Caki2 (cell line): ENCODE results near the gene TPM3. TPM values are rescaled to one million over a fixed set of nuclear protein-coding genes. Genes with fewer than 3 reads are reported as not detected.
"Not testable (repeated sequence)": the region's sequence is repeated elsewhere in the genome, so short reads cannot be mapped to it uniquely, and the experiment has no call there.

Experiments used
- DNase-seq: peaks from one replicate; pipeline ENCODE4 v3.0.0-alpha.2; 2015; ENCODE audit warnings: low read depth
- in situ Hi-C: cut with HindIII; loops from 2 replicates; pipeline ENCODE4 v1.10.0; 2016; ENCODE audit warnings: low sequenced_read_pairs, low pct_unique_long_range_greater_than_20kb, mixed read lengths
- total RNA-seq: library from RNA; depleted of rRNA; stranded (reverse); fragments of >200 nt; shearing (Covaris generic); gene quantifications from 2 replicates; pipeline ENCODE4 v1.2.3, GENCODE V29; 2014; ENCODE audit warnings: low replicate concordance

The TPM3 gene
- total RNA-seq, 1 experiment from 2014 or later: 631 TPM

- in situ Hi-C loops: no loop called here
- DNase-seq: no peak
Observed at GRCh38 chr1:154178013-154178412, 13.9 kb downstream of the TPM3 start.

GRCh38 chr1:154176337-154176736 lies 15.6 kb downstream of the TPM3 start:
- peak; percentile 55 for DNase-seq

GRCh38 chr1:154174654-154175053 lies 17.2 kb downstream of the TPM3 start:
- DNase-seq: no peak
- in situ Hi-C loops: no loop called here

More at GRCh38 chr1:154176337-154176736, 15.6 kb downstream of the TPM3 start:
- in situ Hi-C loops: no loop called here

DNA sequence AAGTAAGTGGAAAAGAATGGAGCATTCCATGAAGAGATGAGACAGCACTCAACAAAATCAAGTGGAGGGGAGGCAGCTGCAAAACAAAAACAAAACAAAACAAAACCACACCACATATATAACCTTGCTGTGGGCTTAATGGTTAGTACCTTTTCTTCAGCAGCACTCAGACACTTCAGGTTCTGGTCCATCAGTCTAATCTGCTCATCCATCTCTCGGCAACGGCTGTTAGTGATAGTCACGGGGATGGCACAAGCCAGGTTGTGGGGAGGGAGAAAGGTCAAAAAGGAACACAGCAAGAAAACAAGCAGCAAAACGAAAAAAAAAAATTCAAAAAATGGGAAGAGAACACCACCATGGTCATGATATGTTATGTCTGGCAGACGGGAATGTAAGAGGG lies 20.0 kb downstream of the TPM3 start:
- DNase-seq: no peak
- in situ Hi-C loops: no loop called here

- no peak for DNase-seq
Observed at GRCh38 chr1:154171223-154171583, 20.7 kb downstream of the TPM3 start.

GRCh38 chr1:154170547-154171222 lies 21.2 kb downstream of the TPM3 start:
- in situ Hi-C loops: no loop called here
- DNase-seq: no peak

More at GRCh38 chr1:154171223-154171583, 20.7 kb downstream of the TPM3 start:
- in situ Hi-C loops: no loop called here

- in situ Hi-C loops: no loop called here
Observed at GRCh38 chr1:154167461-154167860, 24.4 kb downstream of the TPM3 start.

DNA sequence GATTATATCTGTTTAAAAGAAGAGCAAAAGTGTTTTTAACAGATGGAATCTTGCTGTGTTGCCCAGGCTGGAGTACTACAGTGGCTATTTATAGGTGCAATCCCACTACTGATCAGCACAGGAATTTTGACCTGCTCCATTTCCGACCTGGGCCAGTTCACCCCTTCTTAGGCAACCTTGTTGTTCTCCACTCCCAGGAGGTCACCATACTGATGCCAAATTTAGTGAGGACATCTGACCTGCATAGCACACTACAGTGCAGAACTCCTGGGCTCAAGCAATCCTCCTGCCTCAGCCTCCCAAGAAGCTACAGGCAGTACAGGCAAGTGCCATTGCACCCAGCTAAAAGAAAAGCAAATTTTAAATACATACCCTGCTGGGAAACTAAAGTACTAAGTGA lies 25.7 kb downstream of the TPM3 start:
- no peak for DNase-seq
- in situ Hi-C loops: no loop called here

More at GRCh38 chr1:154167461-154167860, 24.4 kb downstream of the TPM3 start:
- DNase-seq: no peak

- DNase-seq: no peak
- in situ Hi-C loops: no loop called here
Observed at GRCh38 chr1:154159554-154159953, 32.3 kb downstream of the TPM3 start.

DNA sequence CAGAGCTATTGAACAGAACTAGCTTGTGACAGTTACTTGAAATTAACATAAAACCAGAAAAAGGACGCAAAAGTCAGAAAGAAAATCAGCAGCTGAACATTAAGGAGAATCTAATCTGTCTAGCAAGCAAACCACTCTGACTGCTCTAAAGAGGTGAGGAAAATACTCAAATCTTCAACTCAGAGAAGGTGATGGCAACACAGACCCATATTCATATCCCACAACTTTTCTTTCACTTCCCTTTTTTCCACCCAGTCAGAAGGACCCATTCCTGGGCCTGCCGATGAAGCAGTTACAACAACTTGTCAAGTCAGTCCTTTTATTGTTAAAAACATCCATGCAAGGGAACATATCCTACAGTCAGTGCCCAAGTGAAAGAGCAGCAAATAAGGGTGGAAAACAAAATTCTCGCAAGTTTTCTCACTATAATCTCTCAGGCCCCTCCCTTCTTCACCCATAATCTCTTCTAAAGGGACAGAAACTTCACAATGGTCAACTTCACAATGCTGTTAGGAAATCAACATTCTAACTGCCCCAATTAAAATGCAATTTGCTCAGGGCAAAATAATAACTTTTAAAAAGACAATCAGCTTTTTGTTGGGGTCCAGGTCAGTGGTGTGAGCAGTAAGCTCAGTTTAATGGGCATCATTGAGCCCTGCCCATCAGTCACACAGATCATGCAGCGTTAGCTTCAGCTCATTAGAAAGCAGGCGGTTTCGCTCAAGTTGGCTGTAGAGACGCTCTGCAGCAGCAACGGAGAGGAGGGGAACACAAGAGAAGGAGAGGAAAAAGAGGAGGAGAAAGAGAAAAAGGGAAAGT lies 33.4 kb downstream of the TPM3 start:
- DNase-seq: no peak
- in situ Hi-C loops: no loop called here

DNA sequence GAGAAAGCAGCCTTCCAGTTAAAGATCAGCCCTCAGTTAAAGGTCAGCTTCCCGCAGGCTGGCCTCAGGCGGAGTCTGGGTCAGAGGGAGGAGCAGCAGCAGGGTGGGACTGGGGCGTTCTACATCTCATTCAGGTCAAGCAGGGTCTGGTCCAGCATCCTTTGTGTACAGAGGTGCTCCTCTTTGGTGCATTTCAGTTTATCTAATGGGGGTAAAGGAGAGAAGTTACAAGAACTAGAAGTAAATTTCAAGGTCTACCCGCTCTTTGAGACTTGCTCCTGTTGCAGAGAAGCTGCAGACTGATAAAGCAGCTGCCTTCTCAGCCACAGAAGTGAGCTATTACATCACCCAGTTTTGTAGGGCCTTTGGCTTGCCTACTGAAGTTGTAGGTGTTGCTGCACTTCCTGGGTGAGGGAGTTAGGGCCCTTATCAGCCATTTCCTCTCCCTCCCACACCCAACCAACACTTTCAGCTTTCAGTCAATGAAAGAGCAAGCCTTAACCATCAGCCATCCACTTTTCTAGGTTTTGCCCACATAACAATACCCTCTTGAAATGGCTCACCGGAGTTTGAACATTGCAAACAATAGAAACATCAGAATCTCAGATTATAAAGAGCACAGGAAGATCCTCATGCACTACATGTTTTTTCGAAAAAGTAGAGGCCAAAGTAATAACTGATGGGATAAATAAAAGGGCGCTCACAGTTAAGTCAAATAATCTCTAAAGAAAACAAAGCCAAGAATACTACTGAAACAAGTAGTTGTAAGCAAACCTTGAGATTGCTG lies 34.2 kb downstream of the TPM3 start:
- in situ Hi-C loops: no loop called here
- no peak for DNase-seq

- in situ Hi-C loops: no loop called here
- no peak for DNase-seq
Observed at GRCh38 chr1:154155251-154155650, 36.6 kb downstream of the TPM3 start.

- no peak for DNase-seq
- in situ Hi-C loops: no loop called here
Observed at GRCh38 chr1:154154534-154155191, 37.2 kb downstream of the TPM3 start, which contains the start of gene NUP210L. NUP210L (minus strand) TSS chr1:154155073.

DNA sequence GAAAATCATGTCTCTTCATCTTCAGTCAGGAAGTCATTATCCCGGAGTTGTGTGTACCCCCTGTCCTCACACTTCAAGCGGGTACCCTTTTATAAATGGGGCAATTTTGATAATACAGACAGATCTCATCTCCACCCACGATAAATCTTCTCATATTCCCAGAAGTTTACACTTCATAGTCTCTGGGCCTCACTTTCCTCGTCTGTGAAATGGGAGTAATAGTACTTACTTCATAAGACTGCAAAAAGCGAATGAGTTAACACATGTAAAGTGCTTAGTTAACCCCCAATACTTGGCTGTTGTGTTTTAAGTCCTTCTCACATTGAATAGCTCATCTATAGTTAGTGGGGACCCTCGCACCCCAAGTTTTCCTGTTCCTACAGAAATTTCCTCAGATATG lies 37.8 kb downstream of the TPM3 start:
- no peak for DNase-seq
- in situ Hi-C loops: no loop called here

DNA sequence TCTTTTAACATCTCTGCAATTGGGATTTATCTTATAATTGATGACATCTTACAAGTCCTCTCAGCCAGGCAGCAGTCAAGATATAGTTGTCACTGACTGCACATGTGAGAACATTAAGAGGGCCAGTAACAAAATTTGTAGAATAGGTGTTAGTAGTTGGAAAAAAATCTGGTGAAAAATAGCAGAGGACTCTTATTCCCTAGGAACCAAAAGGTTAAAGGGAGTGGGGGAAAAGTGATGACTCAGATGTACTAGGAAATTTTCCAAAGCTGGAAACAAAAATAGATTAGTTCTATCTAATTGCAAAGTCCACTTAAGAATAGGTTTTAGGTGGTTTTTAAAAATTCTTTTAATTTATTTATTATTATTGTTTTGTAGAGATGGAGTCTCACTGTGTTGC lies 40.6 kb downstream of the TPM3 start:
- in situ Hi-C loops: no loop called here

GRCh38 chr1:154148807-154149206 lies 43.1 kb downstream of the TPM3 start:
- in situ Hi-C loops: no loop called here
- DNase-seq: no peak

More for the DNA sequence above, 40.6 kb downstream of the TPM3 start:
- DNase-seq: no peak

DNA sequence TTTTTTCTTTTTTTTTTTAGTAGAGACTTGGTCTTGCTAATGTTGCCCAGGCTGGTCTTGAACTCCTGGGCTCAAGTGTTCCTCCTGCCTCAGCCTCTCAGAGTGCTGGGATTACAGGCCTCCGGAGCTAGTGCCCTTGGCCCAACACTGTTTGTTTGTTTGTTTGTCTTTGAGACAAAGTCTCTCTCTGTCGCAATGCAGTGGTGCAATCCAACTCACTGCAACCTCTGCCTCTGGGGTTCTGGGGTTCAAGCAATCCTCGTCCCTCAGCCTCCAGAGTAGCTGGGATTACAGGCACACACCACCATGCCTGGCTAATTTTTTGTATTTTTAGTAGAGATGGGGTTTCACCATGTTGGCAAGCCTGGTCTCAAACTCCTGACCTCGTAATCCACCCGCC lies 44.4 kb downstream of the TPM3 start:
- in situ Hi-C loops, DNase-seq: not testable (repeated sequence)

- in situ Hi-C loops: no loop called here
Observed at GRCh38 chr1:154145986-154146385, 45.9 kb downstream of the TPM3 start.

More at GRCh38 chr1:154145986-154146385, 45.9 kb downstream of the TPM3 start:
- DNase-seq: no peak
